Measurements from ENCODE around the gene CREBBP.

- TF ChIP-seq CTCF (IDR thresholded peaks at IDR 0.05) (no peak), POLR2A (IDR thresholded peaks at IDR 0.05) (no peak), POLR2AphosphoS5 (IDR thresholded peaks at IDR 0.05) (no peak), EP300 (IDR thresholded peaks at IDR 0.05) (no peak)
Observed at GRCh38 chr16:3866703-3867431, 13.6 kb downstream of the CREBBP start.
